HepG2 (cell line): ENCODE measurements around the gene CELF4. TPM values are rescaled to one million over a fixed set of nuclear protein-coding genes. Genes with fewer than 3 reads are reported as not detected.

Source experiments
- ATAC-seq: fragments of 200-7000 bp; cut with Tn5 transposase; 3 replicates; pipeline ENCODE4 v1.9.1; 2020; ENCODE audit warnings: mild to moderate bottlenecking, moderate library complexity
- BruUV-seq: library from RNA; stranded (reverse); fragments of 400-500 nt; replicated peaks from 2 replicates; lab custom pipeline; 2021; lab: Mats Ljungman, UMichigan
- CTCF ChIA-PET: fragments of 300-600 bp; formaldehyde crosslinking; extraction: SDS; loops from one replicate; lab custom pipeline; 2021; ENCODE audit warnings: low total read pairs, inconsistent platforms, low intra/inter-chr PET ratio; lab: Yijun Ruan, JAX
- POLR2A ChIA-PET: fragments of 350-600 bp; sonication (Branson Sonifier 250); formaldehyde crosslinking; loops from one replicate; lab custom pipeline; 2020; ENCODE audit warnings: antibody characterized with exemption, inconsistent platforms; lab: Yijun Ruan, JAX
- DNase-seq: peaks from one replicate; pipeline ENCODE4 v3.0.0-alpha.2; 2015; ENCODE audit warnings: low spot score
- FAIRE-seq: peaks from 3 replicates; lab custom pipeline; 2011; peaks lifted over from hg19 to GRCh38; lab: Jason Lieb, UNC
- H2AFZ ChIP-seq: one replicate; pipeline ENCODE4 v1.6.1; 2011; ENCODE audit warnings: low read length, inconsistent platforms
- H3K27ac ChIP-seq: fragments of 300-600 bp; 3 replicates; pipeline ENCODE4 v1.8.0; 2011; ENCODE audit warnings: mixed run types, mild to moderate bottlenecking, mixed read lengths, low read length, inconsistent platforms; ENCODE audit not compliant: insufficient read depth; ENCODE audit errors: extremely low read length
- H3K27me3 ChIP-seq, 2 experiments: fragments of 200-600 bp in 1 of 2; 2 replicates in 1 of 2; 3 replicates in 1 of 2; pipeline versions ENCODE4 v1.6.0 to v1.8.0; 2011; ENCODE audit warnings: low read length in 2 of 2, mild to moderate bottlenecking in 2 of 2, moderate library complexity in 2 of 2, inconsistent platforms in 1 of 2; ENCODE audit not compliant: insufficient read depth in 2 of 2, control insufficient read depth in 1 of 2
- H3K36me3 ChIP-seq, 2 experiments: fragments of 200-600 bp in 1 of 2; replicated peaks in 1 of 2; 2 replicates in 1 of 2; 3 replicates in 1 of 2; pipeline versions ENCODE4 v1.5.1 to v1.8.0; 2011; ENCODE audit warnings: low read length in 2 of 2, inconsistent platforms in 1 of 2; ENCODE audit not compliant: insufficient read depth in 2 of 2, control insufficient read depth in 1 of 2
- H3K4me1 ChIP-seq: 2 replicates; pipeline ENCODE4 v1.5.1; 2012; ENCODE audit warnings: low read length, inconsistent platforms; ENCODE audit not compliant: insufficient read depth
- H3K4me2 ChIP-seq: 2 replicates; pipeline ENCODE4 v1.6.0; 2011; ENCODE audit warnings: low read depth, low read length, inconsistent platforms
- H3K4me3 ChIP-seq, 3 experiments: fragments of 200-600 bp in 1 of 3; sonication (generic), shearing (Covaris generic) in 1 of 3; replicated peaks in 1 of 3; 2 replicates each; pipeline ENCODE4 v1.5.1; 2011 to 2016; ENCODE audit warnings: low read length in 3 of 3, inconsistent platforms in 2 of 3, low read depth in 2 of 3, mild to moderate bottlenecking in 2 of 3, control low read depth in 1 of 3, mixed read lengths in 1 of 3; ENCODE audit not compliant: insufficient read depth in 1 of 3
- H3K79me2 ChIP-seq: one replicate; pipeline ENCODE4 v1.6.1; 2011; ENCODE audit warnings: low read length, inconsistent platforms; ENCODE audit not compliant: insufficient read depth
- H3K9ac ChIP-seq: 2 replicates; pipeline ENCODE4 v1.6.0; 2011; ENCODE audit warnings: mild to moderate bottlenecking, low read depth, low read length, inconsistent platforms; ENCODE audit not compliant: insufficient read depth
- H3K9me3 ChIP-seq: 2 replicates; pipeline ENCODE4 v1.5.1; 2012; ENCODE audit warnings: mild to moderate bottlenecking, low read length
- H4K20me1 ChIP-seq: 2 replicates; pipeline ENCODE4 v1.6.0; 2011; ENCODE audit warnings: inconsistent platforms, mild to moderate bottlenecking, low read length, moderate library complexity; ENCODE audit not compliant: insufficient read depth
- HMGXB3 ChIP-seq: sonication (generic); formaldehyde crosslinking; IDR thresholded peaks from 2 replicates; pipeline ENCODE4 v1.4.0; 2020; ENCODE audit warnings: missing genetic modification reagents, borderline replicate concordance
- KMT2B ChIP-seq: IDR thresholded peaks from 2 replicates; pipeline ENCODE4 v1.6.1; 2016; ENCODE audit warnings: missing genetic modification reagents, missing compliant biosample characterization
- TSC22D2 ChIP-seq: sonication (generic); formaldehyde crosslinking; IDR thresholded peaks from 2 replicates; pipeline ENCODE4 v1.5.1; 2020; ENCODE audit warnings: missing genetic modification reagents, mild to moderate bottlenecking, borderline replicate concordance
- ZFP36L1 ChIP-seq: sonication (generic); formaldehyde crosslinking; IDR thresholded peaks from 2 replicates; pipeline ENCODE4 v1.8.0; 2022; ENCODE audit warnings: mild to moderate bottlenecking, missing genetic modification reagents, moderate library complexity
- ZNF251 ChIP-seq: sonication (generic); formaldehyde crosslinking; IDR thresholded peaks from 2 replicates; pipeline ENCODE4 v1.9.0; 2021; ENCODE audit warnings: mild to moderate bottlenecking, missing genetic modification reagents
- ZNF891 ChIP-seq: sonication (generic); formaldehyde crosslinking; IDR thresholded peaks from 2 replicates; pipeline ENCODE4 v1.5.0; 2020; ENCODE audit warnings: mild to moderate bottlenecking, missing genetic modification reagents
- WGBS: methylation state at CpG from one replicate; pipeline ENCODE4 v1.1.6; 2017; ENCODE audit warnings: low lambda C conversion rate; 5-methylcytosine and 5-hydroxymethylcytosine counted together
- in situ Hi-C: cut with HindIII; loops from 2 replicates; pipeline ENCODE4 v1.10.0; 2017; ENCODE audit warnings: low pct_unique_long_range_greater_than_20kb; ENCODE audit not compliant: extremely low pct_ligation_motif_present
- intact Hi-C: fragments of 100-400 bp; cut with micrococcal nuclease; formaldehyde crosslinking; loops from one replicate; pipeline ENCODE4 v1.10.0; 2022; ENCODE audit not compliant: unreplicated experiment
- polyA plus RNA-seq, 8 experiments: library from polyadenylated mRNA; depleted of rRNA in 3 of 8; stranded (reverse) in 7 of 8; unstranded in 1 of 8; fragments of >200 nt; fragmentation: Illumina TruSeq in 4 of 8; extraction: Trizol in 4 of 8; gene quantifications; 2 replicates each; pipeline versions ENCODE4 v1.2.1 to v1.2.3, GENCODE V29; 2011 to 2016; ENCODE audit warnings: low read depth in 4 of 8, missing spikeins in 1 of 8, mixed read lengths in 1 of 8; ENCODE audit not compliant: insufficient read depth in 1 of 8
- total RNA-seq, 5 experiments: library from RNA; depleted of rRNA; stranded (reverse); fragments of >200 nt; fragmentation: Illumina TruSeq; extraction: Trizol; gene quantifications; 2 replicates each; pipeline ENCODE4 v1.2.3, GENCODE V29; 2016; ENCODE audit warnings: low read depth in 1 of 5

Gene CELF4
- total and polyA plus RNA-seq, 2 of the 13 experiments (the other 11 are each of a cell fraction or from before 2014, with no cell fraction given) = not detected

GRCh38 chr18:37280701-37281393, 284.8 kb downstream of the CELF4 start (continued):
- TF ChIP-seq HMGXB3 (CRISPR knock-in tag) (no peak), KMT2B (CRISPR knock-in tag) (no peak)

GRCh38 chr18:37277804-37278203, 287.8 kb downstream of the CELF4 start:
- in situ Hi-C loops (no loop called here), intact Hi-C loops (no loop called here)
- WGBS = 27% methylated on average over 10 of the region's 10 CpGs
- Histone ChIP-seq H3K4me1 (no peaks in the 10 kb centered on the region), H2AFZ (no peak overlapping the region), H3K9ac (no peak overlapping the region), H3K4me2 (no peak overlapping the region), H4K20me1 (no peaks in the 10 kb centered on the region), H3K79me2 (no peaks in the 10 kb centered on the region), H3K4me3 (no peak overlapping the region), H3K36me3 (no peaks in the 10 kb centered on the region), H3K27ac (no peak overlapping the region), H3K9me3 (no peaks in the 10 kb centered on the region), H3K27me3 (peaks cover 3 to 4% of the 10 kb centered on the region in 2 experiments; a peak in 3 of 5 replicates)
- no TSS peak for BruUV-seq
- no peak for DNase-seq
- POLR2A ChIA-PET = no interaction called here
- TF ChIP-seq ZNF251 (CRISPR knock-in tag) = no peak
- TF ChIP-seq ZNF891 (CRISPR knock-in tag) = no peak
- TF ChIP-seq ZFP36L1 (CRISPR knock-in tag) = no peak
- no peak for TF ChIP-seq TSC22D2
- FAIRE-seq = no peak
- CTCF ChIA-PET = no interaction called here
- ATAC-seq = no peak
